ENCODE measurements around the gene GSTK1.

Gene GSTK1

DNA sequence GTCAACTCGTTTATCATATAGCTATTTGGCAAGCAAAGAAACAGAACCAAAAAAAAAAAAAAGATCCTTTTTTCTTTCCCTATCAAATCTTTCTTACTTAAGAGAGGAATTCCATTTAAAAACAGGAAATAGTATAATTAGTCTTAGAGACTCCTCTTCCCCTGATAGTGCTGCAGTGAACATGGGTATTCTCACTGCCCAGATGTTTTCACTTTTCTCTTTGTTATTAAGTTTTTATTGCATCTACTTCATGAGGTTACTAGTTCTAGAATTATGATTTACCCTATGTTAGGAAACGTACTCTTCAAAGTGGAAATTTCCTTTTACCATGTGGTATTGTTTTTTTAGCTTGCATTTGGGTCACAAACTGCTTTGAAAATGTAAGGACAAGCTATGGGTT, 33.4 kb downstream of the GSTK1 start:
- no peak for DNase-seq (ENCODE audit: low read depth, low spot score)
- H3K9ac ChIP-seq (ENCODE audit: insufficient read length, low read depth): no peak overlapping the region
- no peaks in the 10 kb centered on the region for H3K4me1 ChIP-seq (ENCODE audit: insufficient read depth, insufficient read length)
- TF ChIP-seq SUZ12 (IDR thresholded peaks at IDR 0.05; ENCODE audit: extremely low read depth, insufficient read depth, insufficient read length): no peak
- TF ChIP-seq ZNF274 (IDR thresholded peaks at IDR 0.05; ENCODE audit: low read depth, low read length): no peak
- TF ChIP-seq YY1 (IDR thresholded peaks at IDR 0.05; ENCODE audit: insufficient read depth, insufficient read length): no peak
- H3K36me3 ChIP-seq (ENCODE audit: insufficient read depth, insufficient read length, low read length): peaks cover 95% of the 10 kb centered on the region
- H3K27me3 ChIP-seq (ENCODE audit: insufficient read depth, insufficient read length): no peaks in the 10 kb centered on the region
- no peak overlapping the region for H3K4me3 ChIP-seq (ENCODE audit: insufficient read length, low read depth)
- H3K9me3 ChIP-seq (ENCODE audit: insufficient read depth, low read length): no peaks in the 10 kb centered on the region

- Histone ChIP-seq H3K4me3 (ENCODE audit: insufficient read length, low read depth) (no peak overlapping the region), H3K9me3 (ENCODE audit: insufficient read depth, low read length) (no peaks in the 10 kb centered on the region), H3K9ac (ENCODE audit: insufficient read length, low read depth) (no peak overlapping the region), H3K4me1 (ENCODE audit: insufficient read depth, insufficient read length) (no peaks in the 10 kb centered on the region), H3K27me3 (ENCODE audit: insufficient read depth, insufficient read length) (no peaks in the 10 kb centered on the region), H3K36me3 (ENCODE audit: insufficient read depth, insufficient read length, low read length) (peaks cover 95% of the 10 kb centered on the region)
- no peak for DNase-seq (ENCODE audit: low read depth, low spot score)
- no peak for TF ChIP-seq ZNF274 (IDR thresholded peaks at IDR 0.05; ENCODE audit: low read depth, low read length)
- TF ChIP-seq YY1 (IDR thresholded peaks at IDR 0.05; ENCODE audit: insufficient read depth, insufficient read length): no peak
- no peak for TF ChIP-seq SUZ12 (IDR thresholded peaks at IDR 0.05; ENCODE audit: extremely low read depth, insufficient read depth, insufficient read length)
Observed at GRCh38 chr7:143299346-143299745, 36.1 kb downstream of the GSTK1 start.

- Histone ChIP-seq H3K9ac (ENCODE audit: insufficient read length, low read depth) (no peak overlapping the region), H3K27me3 (ENCODE audit: insufficient read depth, insufficient read length) (no peaks in the 10 kb centered on the region), H3K9me3 (ENCODE audit: insufficient read depth, low read length) (no peaks in the 10 kb centered on the region), H3K4me1 (ENCODE audit: insufficient read depth, insufficient read length) (no peaks in the 10 kb centered on the region), H3K36me3 (ENCODE audit: insufficient read depth, insufficient read length, low read length) (peaks cover 95% of the 10 kb centered on the region), H3K4me3 (ENCODE audit: insufficient read length, low read depth) (no peak overlapping the region)
- no peak for TF ChIP-seq SUZ12 (IDR thresholded peaks at IDR 0.05; ENCODE audit: extremely low read depth, insufficient read depth, insufficient read length)
- TF ChIP-seq YY1 (IDR thresholded peaks at IDR 0.05; ENCODE audit: insufficient read depth, insufficient read length): no peak
- no peak for TF ChIP-seq ZNF274 (IDR thresholded peaks at IDR 0.05; ENCODE audit: low read depth, low read length)
- DNase-seq (ENCODE audit: low read depth, low spot score): no peak
Observed at GRCh38 chr7:143299840-143300239, 36.6 kb downstream of the GSTK1 start.

GRCh38 chr7:143300959-143301935, 38.0 kb downstream of the GSTK1 start:
- no peaks in the 10 kb centered on the region for H3K9me3 ChIP-seq (ENCODE audit: insufficient read depth, low read length)
- DNase-seq (ENCODE audit: low read depth, low spot score): no peak
- no peaks in the 10 kb centered on the region for H3K27me3 ChIP-seq (ENCODE audit: insufficient read depth, insufficient read length)
- no peak overlapping the region for H3K9ac ChIP-seq (ENCODE audit: insufficient read length, low read depth)
- TF ChIP-seq SUZ12 (IDR thresholded peaks at IDR 0.05; ENCODE audit: extremely low read depth, insufficient read depth, insufficient read length): no peak
- TF ChIP-seq ZNF274 (IDR thresholded peaks at IDR 0.05; ENCODE audit: low read depth, low read length): no peak
- no peak for TF ChIP-seq YY1 (IDR thresholded peaks at IDR 0.05; ENCODE audit: insufficient read depth, insufficient read length)
- no peaks in the 10 kb centered on the region for H3K4me1 ChIP-seq (ENCODE audit: insufficient read depth, insufficient read length)
- no peak overlapping the region for H3K4me3 ChIP-seq (ENCODE audit: insufficient read length, low read depth)
- peaks cover 94% of the 10 kb centered on the region for H3K36me3 ChIP-seq (ENCODE audit: insufficient read depth, insufficient read length, low read length)

DNA sequence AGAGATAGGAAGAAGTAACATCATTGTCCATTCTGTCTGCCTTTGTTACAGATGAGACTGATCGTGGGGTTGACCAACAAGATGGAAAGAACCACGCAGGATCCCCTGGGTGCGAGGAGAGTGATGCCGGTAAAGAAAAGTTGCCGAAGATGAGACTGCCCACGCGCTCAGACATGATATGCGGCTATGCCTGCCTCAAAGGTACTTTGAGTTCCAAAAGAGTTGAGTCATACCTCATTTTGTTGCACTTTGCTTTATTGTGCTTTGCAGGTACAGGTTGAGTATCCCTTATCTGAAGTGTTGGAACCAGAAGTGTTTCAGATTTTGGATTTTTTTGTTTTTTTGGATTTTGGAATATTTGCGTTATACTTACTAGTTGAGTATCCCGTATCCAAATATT, 40.5 kb downstream of the GSTK1 start:
- H3K9ac ChIP-seq (ENCODE audit: insufficient read length, low read depth): no peak overlapping the region
- no peak overlapping the region for H3K4me3 ChIP-seq (ENCODE audit: insufficient read length, low read depth)
- no peak for DNase-seq (ENCODE audit: low read depth, low spot score)
- H3K9me3 ChIP-seq (ENCODE audit: insufficient read depth, low read length): no peaks in the 10 kb centered on the region
- TF ChIP-seq YY1 (IDR thresholded peaks at IDR 0.05; ENCODE audit: insufficient read depth, insufficient read length): no peak
- no peak for TF ChIP-seq ZNF274 (IDR thresholded peaks at IDR 0.05; ENCODE audit: low read depth, low read length)
- no peak for TF ChIP-seq SUZ12 (IDR thresholded peaks at IDR 0.05; ENCODE audit: extremely low read depth, insufficient read depth, insufficient read length)
- H3K4me1 ChIP-seq (ENCODE audit: insufficient read depth, insufficient read length): no peaks in the 10 kb centered on the region
- H3K36me3 ChIP-seq (ENCODE audit: insufficient read depth, insufficient read length, low read length): peaks cover 93% of the 10 kb centered on the region
- H3K27me3 ChIP-seq (ENCODE audit: insufficient read depth, insufficient read length): no peaks in the 10 kb centered on the region

GRCh38 chr7:143304938-143305337, 41.7 kb downstream of the GSTK1 start:
- Histone ChIP-seq H3K36me3 (ENCODE audit: insufficient read depth, insufficient read length, low read length) (peaks cover 81% of the 10 kb centered on the region), H3K9ac (ENCODE audit: insufficient read length, low read depth) (no peak overlapping the region), H3K9me3 (ENCODE audit: insufficient read depth, low read length) (no peaks in the 10 kb centered on the region), H3K4me3 (ENCODE audit: insufficient read length, low read depth) (no peak overlapping the region), H3K4me1 (ENCODE audit: insufficient read depth, insufficient read length) (no peaks in the 10 kb centered on the region), H3K27me3 (ENCODE audit: insufficient read depth, insufficient read length) (no peaks in the 10 kb centered on the region)
- DNase-seq (ENCODE audit: low read depth, low spot score): no peak
- TF ChIP-seq ZNF274 (IDR thresholded peaks at IDR 0.05; ENCODE audit: low read depth, low read length) (no peak), SUZ12 (IDR thresholded peaks at IDR 0.05; ENCODE audit: extremely low read depth, insufficient read depth, insufficient read length) (no peak), YY1 (IDR thresholded peaks at IDR 0.05; ENCODE audit: insufficient read depth, insufficient read length) (no peak)

GRCh38 chr7:143305423-143306070, 42.3 kb downstream of the GSTK1 start:
- peaks cover 75% of the 10 kb centered on the region for H3K36me3 ChIP-seq (ENCODE audit: insufficient read depth, insufficient read length, low read length)
- H3K9me3 ChIP-seq (ENCODE audit: insufficient read depth, low read length): no peaks in the 10 kb centered on the region
- no peaks in the 10 kb centered on the region for H3K4me1 ChIP-seq (ENCODE audit: insufficient read depth, insufficient read length)
- no peak overlapping the region for H3K9ac ChIP-seq (ENCODE audit: insufficient read length, low read depth)
- no peak for DNase-seq (ENCODE audit: low read depth, low spot score)
- TF ChIP-seq YY1 (IDR thresholded peaks at IDR 0.05; ENCODE audit: insufficient read depth, insufficient read length): no peak
- TF ChIP-seq SUZ12 (IDR thresholded peaks at IDR 0.05; ENCODE audit: extremely low read depth, insufficient read depth, insufficient read length): no peak
- TF ChIP-seq ZNF274 (IDR thresholded peaks at IDR 0.05; ENCODE audit: low read depth, low read length): no peak
- H3K4me3 ChIP-seq (ENCODE audit: insufficient read length, low read depth): no peak overlapping the region
- no peaks in the 10 kb centered on the region for H3K27me3 ChIP-seq (ENCODE audit: insufficient read depth, insufficient read length)
